SK-N-MC (cell line): ENCODE measurements around the gene MAGI1.

Experiments used
- EZH2 ChIP-seq: fragments of 200-600 bp; sonication (generic); IDR thresholded peaks from one replicate; pipeline ENCODE4 v1.6.1; 2017; ENCODE audit warnings: antibody characterized with exemption
- POLR2AphosphoS5 ChIP-seq: IDR thresholded peaks from 2 replicates; pipeline ENCODE4 v1.6.1; 2012; ENCODE audit warnings: mild to moderate bottlenecking, low read depth, low read length, borderline replicate concordance

DNA sequence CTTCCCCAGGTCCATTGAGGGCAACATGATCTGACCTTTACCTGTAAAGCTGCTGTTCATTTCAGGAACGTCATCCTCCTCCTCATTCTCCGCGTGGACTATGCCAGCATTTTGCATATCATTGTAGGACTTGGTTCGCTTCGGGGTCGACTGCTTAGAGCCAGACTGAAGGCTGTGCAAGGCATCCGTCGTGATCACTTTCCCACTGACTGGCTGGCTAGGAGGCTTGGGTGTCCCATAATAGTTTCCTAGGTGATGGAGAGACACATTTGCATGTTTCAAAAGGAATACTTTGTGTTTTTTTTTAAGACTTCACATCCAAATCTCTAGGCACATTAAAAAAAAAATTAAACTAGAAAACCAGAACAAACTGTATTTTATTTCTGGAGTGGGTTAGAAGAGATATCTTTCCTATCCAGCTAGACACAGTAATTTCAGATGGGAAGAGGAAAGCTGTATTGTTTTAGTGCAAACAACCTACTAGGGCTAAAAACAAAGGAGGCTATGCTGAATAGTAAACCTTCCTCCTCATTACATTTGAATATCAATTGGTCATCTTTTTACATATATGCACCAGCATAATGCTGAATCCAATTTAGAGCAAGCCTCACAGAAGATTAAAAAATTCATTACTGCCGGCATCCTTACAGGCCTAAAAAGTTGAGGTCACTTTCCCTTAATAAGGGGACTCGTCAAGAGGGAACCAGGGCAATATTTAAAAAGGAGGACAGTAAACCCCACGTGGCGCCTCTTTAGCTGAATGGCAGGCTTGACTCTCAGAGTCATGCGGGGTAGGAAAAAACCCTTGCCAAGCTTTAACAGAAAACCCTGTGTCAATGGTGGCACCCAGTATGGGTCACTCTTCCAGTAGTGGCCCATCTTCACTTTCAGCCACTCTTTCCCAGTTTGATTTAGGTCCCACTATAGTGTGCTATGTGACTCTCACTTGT, 559.9 kb downstream of the MAGI1 start:
- TF ChIP-seq POLR2AphosphoS5, result no peak
- TF ChIP-seq EZH2, result no peak
